Upper lobe of left lung (tissue), 4 donors: Measurements from ENCODE around the gene ZNRF1.

ENCODE experiments used
- CTCF ChIP-seq, 6 experiments: fragments of 450-650 bp in 4 of 6; fragments of 200-600 bp in 2 of 6; sonication (generic) in 2 of 6; IDR thresholded peaks; one replicate each; pipeline ENCODE4 v1.5.1; 2016 to 2019; ENCODE audit warnings: antibody characterized with exemption in 6 of 6
- POLR2A ChIP-seq, 4 donors: fragments of 450-650 bp; IDR thresholded peaks; one replicate each; pipeline ENCODE4 v1.5.1; 2016 to 2017; ENCODE audit warnings: antibody characterized with exemption in 4 of 4, mild to moderate bottlenecking in 2 of 4
- POLR2AphosphoS5 ChIP-seq, 2 donors: sonication (generic); formaldehyde crosslinking; IDR thresholded peaks; one replicate each; pipeline ENCODE4 v1.5.1; 2017; ENCODE audit warnings: antibody characterized with exemption in 2 of 2

DNA sequence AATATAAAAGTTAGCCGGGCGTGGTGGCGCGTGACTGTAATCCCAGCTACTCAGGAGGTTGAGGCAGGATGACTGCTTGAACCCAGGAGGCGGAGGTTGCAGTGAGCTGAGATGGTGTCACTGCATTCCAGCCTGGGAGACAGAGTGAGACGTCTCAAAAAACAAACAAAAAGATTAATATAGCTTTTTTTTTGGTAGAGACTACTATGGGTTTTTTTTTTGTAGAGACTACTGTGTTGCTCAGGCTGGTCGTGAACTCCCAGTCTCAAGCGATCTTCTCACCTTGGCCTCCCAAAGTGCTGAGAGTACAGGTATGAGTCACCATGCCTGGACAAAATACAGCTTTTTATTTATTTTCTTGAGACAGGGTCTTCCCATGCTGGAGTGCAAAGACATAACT, 20.2 kb downstream of the ZNRF1 start:
- no peak for TF ChIP-seq CTCF (IDR thresholded peaks at IDR 0.05)
- no peak for TF ChIP-seq POLR2A (IDR thresholded peaks at IDR 0.05)
- TF ChIP-seq POLR2AphosphoS5 (IDR thresholded peaks at IDR 0.05): no peak
